H1 (cell line): ENCODE results near the gene RXRA. TPM values are rescaled to one million over a fixed set of nuclear protein-coding genes. Genes with fewer than 3 reads are reported as not detected.

Source experiments
- CHD7 ChIP-seq: fragments of 300-600 bp; sonication (generic); IDR thresholded peaks from 2 replicates; pipeline ENCODE4 v1.7.1; 2012; ENCODE audit warnings: low read length, moderate library complexity, mild to moderate bottlenecking, inconsistent platforms; ENCODE audit not compliant: insufficient replicate concordance
- CTBP2 ChIP-seq: IDR thresholded peaks from 2 replicates; pipeline ENCODE4 v1.7.0; 2011; ENCODE audit warnings: borderline replicate concordance, mild to moderate bottlenecking, moderate library complexity, mixed read lengths, low read length; ENCODE audit not compliant: insufficient read depth, insufficient read length
- E2F6 ChIP-seq: IDR thresholded peaks from 2 replicates; pipeline ENCODE4 v1.6.1; 2012; ENCODE audit warnings: inconsistent platforms
- JUN ChIP-seq: IDR thresholded peaks from 2 replicates; pipeline ENCODE4 v1.6.1; 2011; ENCODE audit warnings: low read depth, mild to moderate bottlenecking, improper control_type of control experiment, low read length
- MAX ChIP-seq: IDR thresholded peaks from 2 replicates; pipeline ENCODE4 v1.6.1; 2012; ENCODE audit warnings: inconsistent platforms
- POLR2A ChIP-seq, 2 experiments: IDR thresholded peaks; 1 replicate in 1 of 2; 2 replicates in 1 of 2; pipeline ENCODE4 v1.6.1; 2011; ENCODE audit warnings: low read depth in 2 of 2, low read length in 2 of 2, mild to moderate bottlenecking in 2 of 2; ENCODE audit errors: control extremely low read depth in 1 of 2
- POLR2AphosphoS5 ChIP-seq: IDR thresholded peaks from 2 replicates; pipeline ENCODE4 v1.6.1; 2011; ENCODE audit warnings: low read depth, low read length
- polyA plus RNA-seq, 7 experiments: library from polyadenylated mRNA; depleted of rRNA in 3 of 7; stranded (reverse) in 5 of 7; unstranded in 2 of 7; fragments of >200 nt in 5 of 7; fragments of 200-250 nt in 2 of 7; gene quantifications; 1 replicate in 5 of 7; 2 replicates in 1 of 7; 4 replicates in 1 of 7; pipeline versions ENCODE4 v1.2.1 to v1.2.3, GENCODE V29; 2011 to 2013; ENCODE audit warnings: missing spikeins in 2 of 7, mixed read lengths in 2 of 7
- total RNA-seq: library from RNA; stranded (reverse); fragmentation: NEBNext Ultra II Directional; extraction: Animal tissue kit (Norgen Biotek cat#: 25700); gene quantifications from 2 replicates; pipeline ENCODE4 v1.2.1, GENCODE V29; 2021

Gene RXRA
- total and polyA plus RNA-seq, 2 of the 8 experiments (the other 6 are each of a cell fraction or from before 2014, with no cell fraction given): 9.8 to 29.4 TPM

- TF ChIP-seq POLR2AphosphoS5 (no peak), CHD7 (no peak), E2F6 (no peak), POLR2A (IDR thresholded peaks at IDR 0.05; ENCODE audit: control extremely low read depth in 1 of 2, low read depth in 2 of 2, low read length in 2 of 2) (no peak), MAX (no peak), JUN (no peak), CTBP2 (no peak)
Measured at GRCh38 chr9:134473141-134474054, 147.1 kb downstream of the RXRA start (continued).
